Cardiac fibroblast (primary cell): ENCODE data around the gene GPR78.

ENCODE experiments used
- DNase-seq, 2 donors: peaks; one replicate each; pipeline versions ENCODE4 v3.0.0 to v3.0.0-alpha.2; 2010; ENCODE audit warnings: low read depth in 2 of 2
- H3K4me3 ChIP-seq, 2 donors: replicated peaks in 1 of 2; 1 replicate in 1 of 2; 2 replicates in 1 of 2; pipeline ENCODE4 v1.5.1; 2011; ENCODE audit warnings: low read depth in 2 of 2, low read length in 2 of 2, mild to moderate bottlenecking in 2 of 2, moderate library complexity in 1 of 2
- CTCF ChIP-seq: IDR thresholded peaks from one replicate; pipeline ENCODE4 v1.5.1; 2011; ENCODE audit warnings: low read depth, mild to moderate bottlenecking, low read length, inconsistent platforms

Gene GPR78

GRCh38 chr4:8540991-8541390 lies 39.2 kb upstream of the GPR78 start:
- H3K4me3 ChIP-seq = no peak overlapping the region
- TF ChIP-seq CTCF = no peak

GRCh38 chr4:8541981-8542715 lies 38.0 kb upstream of the GPR78 start:
- no peak for DNase-seq
- no peak overlapping the region for H3K4me3 ChIP-seq
- TF ChIP-seq CTCF = no peak

More at GRCh38 chr4:8540991-8541390, 39.2 kb upstream of the GPR78 start:
- DNase-seq = no peak

GRCh38 chr4:8542776-8543525 lies 37.2 kb upstream of the GPR78 start:
- no peak overlapping the region for H3K4me3 ChIP-seq
- no peak for TF ChIP-seq CTCF
- DNase-seq = no peak

- no peak overlapping the region for H3K4me3 ChIP-seq
- TF ChIP-seq CTCF = no peak
- DNase-seq = no peak
Measured at GRCh38 chr4:8543623-8544022, 36.6 kb upstream of the GPR78 start.

- no peak for DNase-seq
- H3K4me3 ChIP-seq = no peak overlapping the region
- no peak for TF ChIP-seq CTCF
Measured at GRCh38 chr4:8544282-8544681, 35.9 kb upstream of the GPR78 start.

- peak; percentile 45 to 66 for DNase-seq
- TF ChIP-seq CTCF = no peak
- H3K4me3 ChIP-seq = no peak overlapping the region
Measured at GRCh38 chr4:8544741-8545438, 35.3 kb upstream of the GPR78 start.
